ENCODE data around the gene ITPRIPL1. TPM values are rescaled to one million over a fixed set of nuclear protein-coding genes. Genes with fewer than 3 reads are reported as not detected.

ITPRIPL1 gene
- polyA plus RNA-seq, 1 of the 3 experiments (the other 2 are of a cell fraction): 5.0 TPM

- H3F3A ChIP-seq (replicated peaks; ENCODE audit: insufficient read depth): peaks cover 24% of the 10 kb centered on the region
- TF ChIP-seq TEAD4 (IDR thresholded peaks at IDR 0.05; ENCODE audit: borderline replicate concordance, insufficient read depth): no peak
- no peak for TF ChIP-seq SMC3 (IDR thresholded peaks at IDR 0.05; ENCODE audit: low read depth, low read length)
- TF ChIP-seq PBX3 (IDR thresholded peaks at IDR 0.05): no peak
- TF ChIP-seq NRF1 (IDR thresholded peaks at IDR 0.05; ENCODE audit: low read depth, low read length): no peak
- TF ChIP-seq ZBTB33 (IDR thresholded peaks at IDR 0.05; ENCODE audit: borderline replicate concordance, low read depth): no peak
- TF ChIP-seq CHD2 (IDR thresholded peaks at IDR 0.05; ENCODE audit: low read length, partially characterized antibody): no peak
- TF ChIP-seq FOXM1 (IDR thresholded peaks at IDR 0.05; ENCODE audit: low read depth): no peak
- TF ChIP-seq NFIC (IDR thresholded peaks at IDR 0.05; ENCODE audit: borderline replicate concordance): no peak
- TF ChIP-seq MAX (IDR thresholded peaks at IDR 0.05; ENCODE audit: low read depth): no peak
- TF ChIP-seq FOSL2 (IDR thresholded peaks at IDR 0.05; ENCODE audit: borderline replicate concordance, low read depth): no peak
- TF ChIP-seq RXRA (IDR thresholded peaks at IDR 0.05; ENCODE audit: borderline replicate concordance, low read depth): no peak
- H3K4me2 ChIP-seq: no peak overlapping the region
- WGBS (ENCODE audit: low lambda C conversion rate): 100% methylated on average over 4 of the region's 4 CpGs
- H4K20me1 ChIP-seq (ENCODE audit: insufficient read depth): no peaks in the 10 kb centered on the region
- H3K4me1 ChIP-seq (ENCODE audit: control insufficient read depth in 1 of 2, insufficient read depth in 2 of 2, low read depth in 1 of 2, low read length in 1 of 2): peaks cover 2 to 13% of the 10 kb centered on the region in 2 experiments; a peak in 3 of 4 replicates
- H3K79me2 ChIP-seq (ENCODE audit: insufficient read depth): no peaks in the 10 kb centered on the region
- no peaks in the 10 kb centered on the region for H3K9me2 ChIP-seq
- no peaks in the 10 kb centered on the region for H3K9me3 ChIP-seq
- POLR2A ChIA-PET: no interaction called here
- DNase-seq: no peak
- H3K4me3 ChIP-seq (ENCODE audit: low read depth in 2 of 2, low read length in 1 of 2): no peak overlapping the region
- no peak overlapping the region for H3K27ac ChIP-seq (ENCODE audit: low read depth in 2 of 2, low read length in 1 of 2)
- no peaks in the 10 kb centered on the region for H3K27me3 ChIP-seq (ENCODE audit: insufficient read depth)
- H2AFZ ChIP-seq (ENCODE audit: low read depth): no peak overlapping the region
- H3K36me3 ChIP-seq (replicated peaks in 1 of 2; ENCODE audit: control insufficient read depth in 1 of 2, insufficient read depth in 2 of 2, low read length in 1 of 2): no peaks in the 10 kb centered on the region
- no peak overlapping the region for H3K9ac ChIP-seq
- CTCF ChIA-PET: no interaction called here
Measured at GRCh38 chr2:96318723-96319122, 6.4 kb upstream of the ITPRIPL1 start.

GRCh38 chr2:96319396-96319795 is 5.7 kb upstream of the ITPRIPL1 start:
- Histone ChIP-seq H4K20me1 (ENCODE audit: insufficient read depth) (no peaks in the 10 kb centered on the region), H3K9me3 (no peaks in the 10 kb centered on the region), H3K4me2 (no peak overlapping the region), H3K27me3 (ENCODE audit: insufficient read depth) (no peaks in the 10 kb centered on the region), H3K4me1 (ENCODE audit: control insufficient read depth in 1 of 2, insufficient read depth in 2 of 2, low read depth in 1 of 2, low read length in 1 of 2) (peaks cover 2 to 13% of the 10 kb centered on the region in 2 experiments; a peak in 3 of 4 replicates), H3K79me2 (ENCODE audit: insufficient read depth) (no peaks in the 10 kb centered on the region), H3K9me2 (no peaks in the 10 kb centered on the region), H3K4me3 (ENCODE audit: low read depth in 2 of 2, low read length in 1 of 2) (no peak overlapping the region), H2AFZ (ENCODE audit: low read depth) (no peak overlapping the region), H3K36me3 (replicated peaks in 1 of 2; ENCODE audit: control insufficient read depth in 1 of 2, insufficient read depth in 2 of 2, low read length in 1 of 2) (no peaks in the 10 kb centered on the region), H3F3A (replicated peaks; ENCODE audit: insufficient read depth) (peaks cover 24% of the 10 kb centered on the region), H3K9ac (no peak overlapping the region), H3K27ac (ENCODE audit: low read depth in 2 of 2, low read length in 1 of 2) (no peak overlapping the region)
- no peak for DNase-seq
- no peak for TF ChIP-seq REST (IDR thresholded peaks at IDR 0.05; ENCODE audit: low read depth, low read length)
- TF ChIP-seq MXI1 (IDR thresholded peaks at IDR 0.05; ENCODE audit: low read depth, low read length): no peak
- ChIA-PET CTCF (interaction anchor here (0.6 kb wide), 1 partner anchor 236 kb away, joined by 3 read pairs; no protein-coding TSS in a partner anchor), POLR2A (interaction anchor here (3.5 kb wide), 1 partner anchor 14 kb away, joined by 20 read pairs; the partner anchor contains the start of gene SNRNP200)
- WGBS (ENCODE audit: low lambda C conversion rate): 96% methylated on average over 1 of the region's 1 CpG
